LNCaP clone FGC (cell line): ENCODE results near the gene CTXN1.

ENCODE experiments used
- DNase-seq: peaks from one replicate; pipeline ENCODE4 v3.0.0-alpha.2; 2011; ENCODE audit warnings: low read depth
- H3K4me3 ChIP-seq: 2 replicates; pipeline ENCODE4 v1.5.1; 2011; ENCODE audit warnings: mild to moderate bottlenecking, low read depth, low read length, control low read depth
- TF ChIP-seq, protein P1 (sequence below): IDR thresholded peaks from 2 replicates; pipeline ENCODE4 v1.5.1; 2012; ENCODE audit warnings: mild to moderate bottlenecking; ENCODE audit not compliant: control insufficient read depth, insufficient read depth; ENCODE audit errors: extremely low read depth

CTXN1 gene

GRCh38 chr19:7907122-7907521, 18.8 kb downstream of the CTXN1 start:
- no peak for DNase-seq
- TF ChIP-seq, protein P1, sequence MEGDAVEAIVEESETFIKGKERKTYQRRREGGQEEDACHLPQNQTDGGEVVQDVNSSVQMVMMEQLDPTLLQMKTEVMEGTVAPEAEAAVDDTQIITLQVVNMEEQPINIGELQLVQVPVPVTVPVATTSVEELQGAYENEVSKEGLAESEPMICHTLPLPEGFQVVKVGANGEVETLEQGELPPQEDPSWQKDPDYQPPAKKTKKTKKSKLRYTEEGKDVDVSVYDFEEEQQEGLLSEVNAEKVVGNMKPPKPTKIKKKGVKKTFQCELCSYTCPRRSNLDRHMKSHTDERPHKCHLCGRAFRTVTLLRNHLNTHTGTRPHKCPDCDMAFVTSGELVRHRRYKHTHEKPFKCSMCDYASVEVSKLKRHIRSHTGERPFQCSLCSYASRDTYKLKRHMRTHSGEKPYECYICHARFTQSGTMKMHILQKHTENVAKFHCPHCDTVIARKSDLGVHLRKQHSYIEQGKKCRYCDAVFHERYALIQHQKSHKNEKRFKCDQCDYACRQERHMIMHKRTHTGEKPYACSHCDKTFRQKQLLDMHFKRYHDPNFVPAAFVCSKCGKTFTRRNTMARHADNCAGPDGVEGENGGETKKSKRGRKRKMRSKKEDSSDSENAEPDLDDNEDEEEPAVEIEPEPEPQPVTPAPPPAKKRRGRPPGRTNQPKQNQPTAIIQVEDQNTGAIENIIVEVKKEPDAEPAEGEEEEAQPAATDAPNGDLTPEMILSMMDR = no peak
- H3K4me3 ChIP-seq = no peak overlapping the region

DNA sequence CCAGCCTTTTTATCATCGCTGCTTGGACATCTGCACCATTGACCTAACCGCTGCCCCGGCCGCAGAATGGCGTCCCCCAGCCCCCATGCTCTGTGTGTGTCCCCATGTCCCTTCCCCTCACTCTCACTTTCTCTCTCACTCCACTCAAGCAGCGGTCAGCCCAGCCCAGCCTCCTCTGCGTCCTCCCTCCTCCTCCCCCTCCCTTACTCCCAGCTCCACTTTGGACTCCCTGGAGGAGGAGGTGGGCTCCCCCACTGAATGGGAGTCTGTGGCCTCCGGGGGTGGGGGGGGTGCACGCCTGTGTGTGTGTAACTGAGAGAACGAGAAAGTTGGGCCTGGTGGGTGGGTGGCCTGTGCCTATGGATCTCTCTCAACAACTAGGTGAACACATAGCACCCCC, 20.1 kb downstream of the CTXN1 start:
- TF ChIP-seq, protein P1 = no peak
- no peak for DNase-seq
- H3K4me3 ChIP-seq = no peak overlapping the region

GRCh38 chr19:7905268-7905667, 20.7 kb downstream of the CTXN1 start:
- peak overlapping the region; percentile 66 for H3K4me3 ChIP-seq
- TF ChIP-seq, protein P1 = no peak
- no peak for DNase-seq

- TF ChIP-seq, protein P1 = no peak
- H3K4me3 ChIP-seq = peak overlapping the region; percentile 66
- DNase-seq = no peak
Observed at GRCh38 chr19:7904074-7905020, 21.6 kb downstream of the CTXN1 start.

- peak; percentile 95 for DNase-seq
- TF ChIP-seq, protein P1 = peak; percentile 97
- H3K4me3 ChIP-seq = peak within 1 kb of the TSS; percentile 66
Observed at GRCh38 chr19:7903244-7904073, 22.5 kb downstream of the CTXN1 start, which contains the start of gene MAP2K7. Gene MAP2K7, plus strand, starts transcription at chr19:7903877. Its CDS starts 68 bp downstream, at chr19:7903945.

GRCh38 chr19:7902796-7903243, 23.1 kb downstream of the CTXN1 start:
- peak; percentile 63 for DNase-seq
- peak overlapping the region; percentile 66 for H3K4me3 ChIP-seq
- TF ChIP-seq, protein P1 = no peak
